ENCODE results near the gene ST6GALNAC4.

Gene ST6GALNAC4

DNA sequence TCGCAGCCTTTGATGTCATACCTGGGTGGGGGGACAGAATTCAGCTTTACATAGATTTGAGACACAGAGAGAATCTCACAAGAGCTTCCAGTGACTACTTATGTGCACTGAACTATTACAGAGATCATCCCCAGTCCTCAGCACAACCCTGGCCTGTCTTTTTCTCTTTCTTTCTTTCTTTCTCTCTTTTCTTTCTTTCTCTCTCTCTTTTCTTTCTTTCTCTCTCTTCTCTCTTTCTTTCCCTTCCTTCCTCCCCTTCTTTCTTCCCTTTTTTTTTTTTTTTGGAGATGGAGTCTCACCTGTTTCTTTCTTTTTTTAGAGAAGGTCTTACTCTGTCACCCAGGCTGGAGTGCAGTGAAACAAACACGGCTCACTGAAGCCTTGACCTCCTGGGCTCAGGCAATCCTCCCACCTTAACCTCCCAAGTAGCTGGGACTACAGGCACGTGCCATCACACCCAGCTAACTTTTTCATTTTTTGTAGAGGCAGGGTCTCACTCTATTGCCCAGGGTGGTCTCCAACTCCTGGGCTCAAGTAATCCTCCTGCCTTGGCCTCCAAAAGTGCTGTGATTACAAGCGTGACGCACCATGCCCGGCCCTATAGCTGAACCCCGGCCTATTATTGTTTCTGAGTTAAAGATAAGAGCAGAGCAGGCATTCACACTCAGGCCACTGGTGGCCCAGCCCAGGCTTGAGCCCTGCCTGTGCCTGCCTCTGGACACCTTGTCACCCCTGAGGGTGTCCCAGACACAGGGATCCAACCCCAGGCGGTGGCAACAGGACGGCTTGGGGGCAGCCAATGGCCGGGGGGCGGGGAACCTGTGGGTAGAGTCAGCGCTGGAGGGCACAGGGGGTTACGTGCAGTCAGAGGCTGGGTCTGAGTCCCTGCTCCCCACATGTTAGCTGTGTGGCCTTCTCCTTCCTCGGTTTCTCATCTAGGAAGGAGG is 9.4 kb upstream of the ST6GALNAC4 start:
- TF ChIP-seq, protein P1, sequence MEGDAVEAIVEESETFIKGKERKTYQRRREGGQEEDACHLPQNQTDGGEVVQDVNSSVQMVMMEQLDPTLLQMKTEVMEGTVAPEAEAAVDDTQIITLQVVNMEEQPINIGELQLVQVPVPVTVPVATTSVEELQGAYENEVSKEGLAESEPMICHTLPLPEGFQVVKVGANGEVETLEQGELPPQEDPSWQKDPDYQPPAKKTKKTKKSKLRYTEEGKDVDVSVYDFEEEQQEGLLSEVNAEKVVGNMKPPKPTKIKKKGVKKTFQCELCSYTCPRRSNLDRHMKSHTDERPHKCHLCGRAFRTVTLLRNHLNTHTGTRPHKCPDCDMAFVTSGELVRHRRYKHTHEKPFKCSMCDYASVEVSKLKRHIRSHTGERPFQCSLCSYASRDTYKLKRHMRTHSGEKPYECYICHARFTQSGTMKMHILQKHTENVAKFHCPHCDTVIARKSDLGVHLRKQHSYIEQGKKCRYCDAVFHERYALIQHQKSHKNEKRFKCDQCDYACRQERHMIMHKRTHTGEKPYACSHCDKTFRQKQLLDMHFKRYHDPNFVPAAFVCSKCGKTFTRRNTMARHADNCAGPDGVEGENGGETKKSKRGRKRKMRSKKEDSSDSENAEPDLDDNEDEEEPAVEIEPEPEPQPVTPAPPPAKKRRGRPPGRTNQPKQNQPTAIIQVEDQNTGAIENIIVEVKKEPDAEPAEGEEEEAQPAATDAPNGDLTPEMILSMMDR (conservative IDR thresholded peaks at IDR 0.05; ENCODE audit: low read depth, low read length), result no peak
- no peak for DNase-seq (ENCODE audit: low read depth)
- peak overlapping the region; percentile 50 for H3K4me3 ChIP-seq (ENCODE audit: low read length)

DNA sequence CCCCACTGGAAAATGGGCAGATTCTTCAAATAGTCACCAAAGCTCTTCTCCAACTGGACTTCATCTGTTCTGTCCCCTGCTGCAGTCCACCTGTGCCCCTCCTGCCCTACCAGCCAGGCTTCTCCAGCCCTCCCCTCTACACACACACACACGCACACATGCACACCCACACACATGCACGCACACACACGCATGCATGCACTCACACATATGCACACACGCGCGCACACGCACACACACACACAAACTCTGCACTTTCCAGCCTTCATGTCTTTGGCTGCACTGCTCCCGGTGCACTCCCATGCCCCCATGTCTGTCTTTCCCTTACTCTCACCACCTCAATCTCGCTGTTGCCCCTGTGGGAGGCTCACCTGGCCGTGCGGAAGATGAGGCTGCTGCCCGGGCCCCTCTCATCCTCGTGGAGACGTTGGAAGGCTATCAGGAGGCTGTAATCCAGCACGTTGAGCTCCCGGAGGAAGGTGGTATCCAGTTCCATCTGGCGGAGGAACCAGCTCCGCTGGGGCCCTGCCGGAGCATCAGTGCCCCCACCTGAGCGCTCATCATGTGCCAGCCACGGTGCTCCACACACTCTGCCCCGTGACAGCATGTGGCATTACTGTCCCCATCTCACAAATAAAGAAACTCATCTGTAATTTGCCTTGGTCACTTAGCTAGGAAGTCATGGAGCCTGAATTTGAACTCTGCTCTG is 8.0 kb upstream of the ST6GALNAC4 start:
- no peak for DNase-seq (ENCODE audit: low read depth)
- H3K4me3 ChIP-seq (ENCODE audit: low read length), result no peak overlapping the region
- TF ChIP-seq, protein P1 (conservative IDR thresholded peaks at IDR 0.05; ENCODE audit: low read depth, low read length), result no peak

DNA sequence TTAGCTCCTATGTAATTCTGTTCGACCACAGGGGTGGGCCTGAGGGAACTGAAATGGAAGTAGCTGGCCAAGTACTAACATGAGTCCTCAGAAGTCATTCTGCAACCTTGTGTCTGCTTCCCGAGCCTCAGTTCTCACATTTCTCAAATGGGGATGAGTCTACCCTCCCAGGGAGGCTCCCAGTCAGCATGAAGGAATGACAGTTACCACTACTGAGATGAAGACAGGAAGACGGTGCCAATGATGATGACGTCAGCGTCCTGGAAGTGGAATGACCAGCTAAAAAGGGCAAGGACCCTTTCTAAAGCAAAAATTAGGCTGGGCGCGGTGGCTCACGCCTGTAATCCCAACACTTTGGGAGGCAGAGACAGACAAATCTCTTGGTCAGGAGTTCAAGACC is 6.9 kb upstream of the ST6GALNAC4 start:
- no peak for DNase-seq (ENCODE audit: low read depth)
- TF ChIP-seq, protein P1 (conservative IDR thresholded peaks at IDR 0.05; ENCODE audit: low read depth, low read length), result no peak
- no peak overlapping the region for H3K4me3 ChIP-seq (ENCODE audit: low read length)

DNA sequence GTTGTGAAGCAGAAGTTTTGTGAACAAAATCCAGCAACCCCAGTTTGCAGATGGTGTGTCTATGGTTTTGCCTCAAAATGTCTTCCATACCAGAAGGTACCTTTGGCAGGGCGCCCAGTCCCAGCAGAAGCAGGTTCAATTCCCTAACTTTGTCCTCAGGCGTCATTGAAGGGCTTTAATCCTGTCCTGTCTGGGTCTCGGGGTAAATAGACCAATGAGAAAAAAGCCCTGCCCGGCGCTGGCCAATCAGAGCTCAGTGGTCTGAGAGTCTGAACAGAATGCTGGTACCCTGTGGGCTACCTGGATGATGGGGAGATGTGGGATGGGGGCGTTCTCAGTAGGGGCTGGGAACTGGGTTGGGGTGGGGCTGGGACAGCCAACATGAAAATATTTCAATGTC is 6.2 kb upstream of the ST6GALNAC4 start:
- DNase-seq (ENCODE audit: low read depth), result no peak
- no peak overlapping the region for H3K4me3 ChIP-seq (ENCODE audit: low read length)
- TF ChIP-seq, protein P1 (conservative IDR thresholded peaks at IDR 0.05; ENCODE audit: low read depth, low read length), result no peak

DNA sequence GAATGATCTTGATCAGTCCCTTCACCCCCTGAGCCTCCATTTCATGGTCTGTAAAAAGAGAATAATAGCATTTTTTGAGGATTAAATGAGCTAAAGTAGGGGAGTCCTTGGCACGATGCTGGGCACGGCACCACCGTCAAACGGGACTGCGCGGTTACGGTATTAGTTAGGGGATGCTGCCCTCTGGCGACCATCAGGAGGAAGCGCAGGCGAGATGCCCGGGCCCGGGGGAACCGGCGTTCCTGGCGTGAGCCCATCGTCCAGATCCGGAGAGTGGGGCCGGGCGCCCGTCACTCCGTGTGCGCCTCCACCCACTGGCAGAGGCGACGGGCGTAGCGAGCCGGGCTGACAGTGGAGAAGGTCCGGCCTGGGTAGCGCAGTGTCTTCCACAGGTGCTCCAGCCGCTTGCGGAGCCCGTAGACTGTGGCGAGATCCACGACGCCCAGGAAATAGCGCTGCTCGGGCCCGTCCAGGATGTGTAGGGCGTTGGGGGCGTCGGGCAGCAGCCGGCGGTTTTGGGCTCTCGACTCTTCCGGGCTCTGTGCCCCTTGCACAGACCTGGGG is 4.8 kb upstream of the ST6GALNAC4 start:
- DNase-seq (ENCODE audit: low read depth), result no peak
- no peak overlapping the region for H3K4me3 ChIP-seq (ENCODE audit: low read length)
- TF ChIP-seq, protein P1 (conservative IDR thresholded peaks at IDR 0.05; ENCODE audit: low read depth, low read length), result peak; percentile 82

DNA sequence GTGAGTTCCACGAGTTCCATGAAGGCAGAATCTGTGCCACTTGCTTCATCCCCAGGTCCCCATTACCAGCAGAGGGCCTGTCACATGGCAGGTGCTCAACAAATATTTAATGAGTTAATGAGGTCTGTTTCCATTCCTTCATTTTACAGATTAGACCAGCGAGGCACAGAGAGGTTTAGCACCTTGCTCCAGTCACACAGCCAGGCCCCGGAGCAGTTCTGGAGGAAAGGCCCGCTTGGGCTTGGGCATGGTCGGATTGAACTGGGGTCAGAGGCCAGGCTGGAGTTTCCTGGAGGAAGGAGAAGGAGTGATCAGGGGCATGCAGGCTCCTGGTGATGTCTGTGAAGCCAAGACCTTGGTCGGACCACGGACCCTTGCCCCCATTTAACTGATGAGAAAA is 4.0 kb upstream of the ST6GALNAC4 start:
- no peak for DNase-seq (ENCODE audit: low read depth)
- TF ChIP-seq, protein P1 (conservative IDR thresholded peaks at IDR 0.05; ENCODE audit: low read depth, low read length), result no peak
- H3K4me3 ChIP-seq (ENCODE audit: low read length), result no peak overlapping the region
